GM03348 (cell line): Measurements from ENCODE around the gene DCLK1.

ENCODE experiments used
- DNase-seq: peaks from one replicate; pipeline ENCODE4 v3.0.0; 2012; ENCODE audit warnings: low spot score

Gene DCLK1

DNA sequence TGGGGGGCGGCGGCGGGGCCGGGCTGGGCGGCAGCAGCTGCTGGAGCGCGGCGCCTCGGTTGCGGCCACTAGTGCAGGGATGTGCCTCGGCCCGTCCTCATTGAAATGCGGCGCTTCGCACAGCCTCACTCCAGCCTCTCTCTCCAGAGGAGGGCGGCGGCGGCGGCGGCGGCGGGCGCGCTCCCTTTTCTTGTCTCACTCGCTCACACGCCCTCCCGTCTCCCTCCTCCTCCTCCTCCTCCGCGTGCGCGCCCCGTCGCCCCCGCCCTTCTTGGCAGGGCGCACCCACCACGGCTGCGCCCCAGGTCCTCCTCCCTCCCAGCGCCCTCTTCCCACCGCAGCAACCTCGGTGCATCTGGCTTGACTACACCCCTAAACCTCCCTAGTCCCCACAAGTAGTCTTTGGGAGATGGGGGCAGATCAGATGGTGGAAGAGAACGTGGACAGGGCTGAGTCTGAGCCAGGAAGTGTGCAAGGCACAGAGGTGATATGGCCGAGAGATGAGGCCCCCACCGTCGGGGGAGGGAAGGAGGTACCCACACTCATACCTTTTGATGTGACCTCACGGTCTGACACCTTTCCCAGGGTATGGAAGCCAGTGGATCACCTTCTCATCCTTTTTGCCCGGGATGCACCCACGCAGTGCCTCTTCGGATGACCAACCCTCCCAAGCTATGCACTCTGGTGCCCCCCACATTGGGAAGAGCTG is at the start of gene DCLK1:
Gene DCLK1, minus strand, starts transcription at position 161 of the 709 bp plus-strand sequence.
- DNase-seq, result peak; percentile 44

GRCh38 chr13:36175621-36176020 is 44.4 kb upstream of the DCLK1 start:
- no peak for DNase-seq

GRCh38 chr13:36174923-36175322 is 43.7 kb upstream of the DCLK1 start:
- no peak for DNase-seq

GRCh38 chr13:36173571-36174322 is 42.6 kb upstream of the DCLK1 start:
- no peak for DNase-seq

DNA sequence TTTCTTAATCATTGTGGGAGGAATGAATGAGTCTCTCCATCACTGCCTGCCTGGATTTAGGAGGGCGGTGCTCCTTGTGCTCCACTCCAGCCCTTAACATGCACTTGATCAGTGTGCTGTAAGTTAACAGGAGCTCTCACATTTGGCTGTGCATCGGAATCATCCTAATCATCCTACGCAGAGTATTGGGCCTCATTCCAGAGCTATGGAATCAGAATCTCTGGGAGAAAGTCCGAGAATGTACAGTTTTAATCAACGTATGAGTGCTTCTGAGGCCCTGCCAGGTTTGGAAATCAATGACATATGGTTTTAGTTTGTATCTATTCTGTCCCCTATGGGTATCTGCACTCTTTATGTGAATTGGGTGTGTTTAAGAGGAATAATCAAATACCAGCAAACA is 34.9 kb upstream of the DCLK1 start:
- no peak for DNase-seq

- no peak for DNase-seq
Measured at GRCh38 chr13:36163809-36164308, 32.7 kb upstream of the DCLK1 start.

GRCh38 chr13:36163286-36163685 is 32.1 kb upstream of the DCLK1 start:
- no peak for DNase-seq

GRCh38 chr13:36160297-36160696 is 29.1 kb upstream of the DCLK1 start:
- no peak for DNase-seq

DNA sequence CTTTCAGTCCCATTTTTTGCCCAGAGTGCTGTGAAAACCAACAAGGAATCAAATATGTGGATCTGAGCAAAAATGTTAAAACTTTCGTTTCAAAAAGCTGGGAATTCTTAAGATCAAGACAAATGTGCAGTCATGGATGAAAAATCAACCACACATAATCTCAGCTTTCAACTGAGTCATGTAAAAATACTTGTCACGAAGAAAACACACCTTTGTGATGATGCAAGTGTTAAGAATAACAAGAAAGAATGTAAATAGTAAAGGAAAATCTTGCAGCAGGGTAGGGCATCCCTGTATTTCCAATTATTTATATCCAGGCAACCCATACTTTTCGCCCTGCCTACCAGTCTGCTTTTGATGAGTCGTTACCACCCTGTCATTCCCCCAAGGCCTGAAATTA is 27.4 kb upstream of the DCLK1 start:
- no peak for DNase-seq

DNA sequence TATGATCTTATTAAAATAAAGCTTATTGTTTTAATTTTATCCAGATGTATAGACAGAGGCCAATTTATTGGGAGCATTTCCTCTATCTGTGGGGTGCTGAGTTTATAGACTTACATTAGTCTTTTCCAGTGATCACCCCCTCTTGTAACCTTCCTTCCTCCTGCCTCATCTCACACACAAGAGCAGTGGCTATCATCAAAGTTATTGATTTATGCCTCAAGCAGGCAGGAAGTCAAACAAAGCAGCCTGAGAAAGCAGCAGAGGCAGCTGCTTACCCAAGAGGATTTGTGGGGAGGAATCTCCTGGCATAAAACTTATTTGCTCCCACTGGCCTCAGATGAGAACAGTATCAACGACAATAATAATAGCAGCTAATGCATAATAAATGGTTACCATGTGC is 26.3 kb upstream of the DCLK1 start:
- DNase-seq, result no peak

DNA sequence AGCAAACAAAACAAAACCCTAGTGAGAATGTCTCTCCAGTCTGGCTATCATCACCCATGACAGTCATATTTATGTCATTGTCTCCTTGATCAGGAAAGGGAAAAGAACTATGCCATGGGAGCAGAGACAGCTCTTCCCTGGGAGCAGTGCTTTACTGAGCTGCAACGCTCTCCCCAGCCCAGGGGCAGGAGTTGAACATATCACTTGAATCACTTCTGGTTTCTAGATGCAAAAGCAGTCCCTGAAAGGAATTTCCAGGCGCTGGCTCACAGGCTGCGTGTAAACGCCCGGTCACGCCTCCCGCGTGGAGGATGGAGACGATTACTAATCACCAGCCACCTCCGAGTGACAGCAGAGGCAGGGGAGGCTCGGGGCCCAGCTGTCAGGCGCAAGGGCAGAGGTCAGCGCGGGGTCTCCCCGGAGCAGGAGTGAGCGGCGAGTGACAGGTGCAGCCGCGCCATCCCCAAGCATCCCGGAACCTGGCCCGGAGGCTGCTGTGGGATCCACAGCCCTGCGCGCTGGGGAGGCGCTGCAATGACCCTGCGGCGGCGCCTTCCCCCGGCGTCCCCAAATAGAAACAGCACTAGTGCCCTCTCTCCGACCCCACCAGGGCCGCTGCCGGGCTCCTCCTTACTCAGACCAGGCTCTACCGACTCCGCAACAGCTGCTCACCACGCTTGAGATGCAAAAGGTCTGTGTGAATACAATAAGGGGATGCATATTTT is 23.5 kb upstream of the DCLK1 start:
- DNase-seq, result peak; percentile 11

- no peak for DNase-seq
Measured at GRCh38 chr13:36151591-36151990, 20.4 kb upstream of the DCLK1 start.

DNA sequence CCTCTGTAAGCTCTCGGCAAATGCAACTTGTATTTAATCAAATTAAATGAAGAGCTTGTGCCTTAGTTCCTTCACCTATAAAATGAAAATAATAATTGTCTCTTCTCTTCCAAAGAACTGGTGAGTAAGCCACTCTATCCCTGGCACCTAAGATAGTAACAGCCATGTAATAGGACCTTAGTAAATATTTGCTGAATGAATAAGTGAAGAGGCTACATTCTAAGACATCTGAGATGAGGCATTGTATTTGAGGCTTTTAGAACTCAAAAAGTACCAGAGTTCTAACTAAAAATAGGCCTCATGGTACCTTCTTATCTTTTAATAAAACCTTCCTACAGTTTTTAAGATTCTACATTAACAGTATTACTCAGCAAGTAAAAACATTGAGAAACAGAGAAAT is 17.3 kb upstream of the DCLK1 start:
- DNase-seq, result no peak

DNA sequence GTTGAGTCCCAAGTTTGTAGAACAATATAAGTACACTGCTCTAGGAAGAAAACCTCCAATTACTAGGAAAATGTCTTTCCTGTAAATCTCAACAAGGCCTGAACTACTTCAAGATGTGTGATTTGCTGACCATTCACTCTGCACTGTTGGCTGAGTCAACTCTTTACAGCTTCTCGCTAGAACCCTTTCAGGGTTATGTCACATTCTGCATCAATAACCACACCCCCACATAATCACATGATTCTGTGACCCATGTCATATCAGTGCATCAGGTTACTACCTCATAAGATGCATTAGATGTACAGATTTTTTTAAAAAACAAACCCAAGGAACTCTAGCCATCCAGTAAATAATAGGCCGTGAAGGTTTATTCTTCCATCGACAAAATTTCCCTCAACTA is 16.1 kb upstream of the DCLK1 start:
- no peak for DNase-seq

- DNase-seq, result no peak
Measured at GRCh38 chr13:36146511-36147269, 15.5 kb upstream of the DCLK1 start.

- no peak for DNase-seq
Measured at GRCh38 chr13:36143738-36144137, 12.6 kb upstream of the DCLK1 start.

- DNase-seq, result no peak
Measured at GRCh38 chr13:36142735-36143134, 11.6 kb upstream of the DCLK1 start.

DNA sequence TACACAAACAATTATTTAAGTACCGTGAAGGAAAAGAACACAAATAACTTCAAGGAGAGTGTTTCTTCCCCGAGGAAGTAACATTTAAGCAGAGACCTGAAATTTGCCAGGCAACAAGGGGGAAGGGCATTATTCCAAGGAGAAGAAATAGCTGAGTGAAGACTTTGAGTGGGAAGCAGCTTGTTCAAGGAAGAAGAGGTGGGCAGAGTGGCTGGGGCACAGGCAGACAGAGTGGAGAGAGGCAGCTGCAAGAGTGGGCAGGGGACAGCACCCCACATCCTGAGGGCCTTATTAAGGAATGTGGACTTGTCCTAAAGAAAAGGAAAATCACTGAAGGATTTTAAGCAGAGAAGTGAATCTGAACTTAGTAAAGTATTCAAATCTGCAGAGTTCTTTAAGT is 4.7 kb upstream of the DCLK1 start:
- no peak for DNase-seq

DNA sequence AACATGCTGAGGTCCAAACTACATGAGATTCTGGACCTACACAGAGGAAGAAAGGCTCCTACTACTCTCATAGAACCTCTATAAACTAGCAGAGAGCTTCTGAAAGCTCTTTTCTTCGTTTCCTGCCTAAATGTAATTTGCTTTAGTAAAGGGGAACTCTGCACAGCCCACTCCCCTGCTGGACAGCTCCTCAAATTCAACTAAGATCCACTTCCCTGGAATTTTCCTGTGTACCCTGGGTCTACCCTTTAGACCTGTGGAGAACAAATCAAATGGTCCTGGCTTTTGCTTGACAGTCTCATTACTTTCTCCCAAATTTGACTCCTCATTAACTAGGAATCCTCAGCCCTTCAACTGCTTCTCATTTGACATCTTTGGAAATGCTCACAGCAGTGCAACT is 3.5 kb upstream of the DCLK1 start:
- no peak for DNase-seq

- DNase-seq, result no peak
Measured at GRCh38 chr13:36133950-36134626, 2.9 kb upstream of the DCLK1 start.

GRCh38 chr13:36132376-36132775 is 1.2 kb upstream of the DCLK1 start:
- DNase-seq, result no peak

GRCh38 chr13:36131931-36132297 is 732 bp upstream of the DCLK1 start:
- DNase-seq, result peak; percentile 22
